ENCODE results near the gene UQCRC2.

DNA sequence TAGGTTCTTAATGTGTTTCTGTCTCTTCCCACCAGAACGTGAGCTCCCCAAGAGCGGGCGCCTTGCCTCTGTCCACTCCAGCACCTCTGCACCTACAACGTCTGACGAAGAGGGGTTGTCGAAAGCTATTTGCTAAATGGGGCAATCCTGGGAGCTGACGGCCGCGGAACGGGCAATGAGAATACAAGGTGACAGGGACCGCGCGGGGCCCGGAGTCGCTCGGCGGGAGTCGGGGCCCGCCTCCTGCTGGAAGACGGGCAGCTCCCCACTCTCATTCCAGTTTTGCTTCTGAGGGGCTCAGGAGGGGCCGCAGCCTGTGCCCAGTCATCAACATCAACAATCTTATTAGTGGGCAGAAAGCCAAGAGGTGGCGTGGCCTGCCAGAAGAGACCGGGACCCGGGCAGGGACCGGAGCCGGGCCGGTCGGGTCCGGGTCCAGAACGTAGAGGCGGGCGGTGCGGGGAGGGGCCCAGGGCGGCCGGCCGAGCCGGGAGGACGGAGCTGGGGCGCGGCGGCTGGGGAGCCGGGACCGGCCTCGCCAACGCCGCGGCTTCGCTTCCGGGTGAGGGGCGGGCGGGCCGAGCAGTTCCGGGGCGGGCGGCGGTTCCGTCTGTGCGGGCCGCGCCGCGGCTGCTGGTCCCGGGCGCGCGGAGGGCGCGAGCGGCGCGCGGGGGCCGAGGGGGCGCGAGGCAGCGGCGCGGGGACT, 54.5 kb downstream of the UQCRC2 start, which contains the start of gene MOSMO:
- TF ChIP-seq POLR2A (IDR thresholded peaks at IDR 0.05; ENCODE audit: low read depth, low read length) (peak; percentile 48; the same call in 1 of the 2 replicates), POLR2AphosphoS5 (IDR thresholded peaks at IDR 0.05; ENCODE audit: low read depth, low read length) (no peak), TAF1 (IDR thresholded peaks at IDR 0.05; ENCODE audit: borderline replicate concordance, low read depth, low read length) (no peak; the same call in 1 of the 2 replicates)
